Rectal smooth muscle tissue (tissue), 1 donor: Measurements from ENCODE around the gene PHACTR1.

Source experiments
- H3K27ac ChIP-seq: one replicate; pipeline ENCODE4 v1.7.0; 2013; ENCODE audit warnings: low read depth, low read length, inconsistent platforms
- H3K27me3 ChIP-seq: one replicate; pipeline ENCODE4 v1.7.0; 2013; ENCODE audit warnings: low read length; ENCODE audit not compliant: control insufficient read depth, insufficient read depth
- H3K36me3 ChIP-seq: one replicate; pipeline ENCODE4 v1.7.0; 2013; ENCODE audit warnings: low read length; ENCODE audit not compliant: control insufficient read depth, insufficient read depth
- H3K4me1 ChIP-seq: one replicate; pipeline ENCODE4 v1.7.0; 2013; ENCODE audit warnings: low read length; ENCODE audit not compliant: control insufficient read depth, insufficient read depth
- H3K4me3 ChIP-seq: one replicate; pipeline ENCODE4 v1.7.0; 2013; ENCODE audit warnings: low read length
- H3K9ac ChIP-seq: one replicate; pipeline ENCODE4 v1.7.0; 2013; ENCODE audit warnings: low read length

Gene PHACTR1

GRCh38 chr6:13331516-13332348 lies 615.2 kb downstream of the PHACTR1 start:
- Histone ChIP-seq H3K27me3 (no peaks in the 10 kb centered on the region), H3K4me1 (peaks cover 5% of the 10 kb centered on the region), H3K36me3 (no peaks in the 10 kb centered on the region), H3K4me3 (no peak overlapping the region), H3K27ac (no peak overlapping the region), H3K9ac (no peak overlapping the region)

GRCh38 chr6:13332349-13332706 lies 615.8 kb downstream of the PHACTR1 start:
- no peak overlapping the region for H3K9ac ChIP-seq
- no peaks in the 10 kb centered on the region for H3K27me3 ChIP-seq
- no peak overlapping the region for H3K4me3 ChIP-seq
- H3K4me1 ChIP-seq, result peaks cover 5% of the 10 kb centered on the region
- no peak overlapping the region for H3K27ac ChIP-seq
- no peaks in the 10 kb centered on the region for H3K36me3 ChIP-seq

DNA sequence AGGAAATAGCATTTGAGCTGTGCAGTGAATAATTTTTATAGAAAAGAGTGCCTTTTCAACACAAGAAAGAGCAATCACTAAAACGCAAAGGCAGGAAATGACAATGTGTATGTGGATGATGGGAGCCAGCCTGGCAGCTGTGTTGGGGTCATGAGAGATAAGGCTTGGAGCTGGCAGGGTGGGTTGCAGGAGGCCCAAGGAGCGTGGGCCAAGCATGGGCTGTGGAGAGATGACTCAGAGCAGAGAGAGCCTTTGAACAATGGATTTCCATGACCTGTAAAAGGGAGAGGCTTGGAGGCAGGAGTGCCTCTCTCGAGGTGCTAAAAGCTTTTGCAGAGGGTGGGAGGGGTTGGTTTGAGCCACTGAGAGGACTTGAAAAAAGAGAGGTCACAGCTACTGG lies 618.4 kb downstream of the PHACTR1 start:
- no peaks in the 10 kb centered on the region for H3K27me3 ChIP-seq
- no peaks in the 10 kb centered on the region for H3K36me3 ChIP-seq
- H3K9ac ChIP-seq, result no peak overlapping the region
- no peak overlapping the region for H3K4me3 ChIP-seq
- H3K4me1 ChIP-seq, result no peaks in the 10 kb centered on the region
- H3K27ac ChIP-seq, result no peak overlapping the region

DNA sequence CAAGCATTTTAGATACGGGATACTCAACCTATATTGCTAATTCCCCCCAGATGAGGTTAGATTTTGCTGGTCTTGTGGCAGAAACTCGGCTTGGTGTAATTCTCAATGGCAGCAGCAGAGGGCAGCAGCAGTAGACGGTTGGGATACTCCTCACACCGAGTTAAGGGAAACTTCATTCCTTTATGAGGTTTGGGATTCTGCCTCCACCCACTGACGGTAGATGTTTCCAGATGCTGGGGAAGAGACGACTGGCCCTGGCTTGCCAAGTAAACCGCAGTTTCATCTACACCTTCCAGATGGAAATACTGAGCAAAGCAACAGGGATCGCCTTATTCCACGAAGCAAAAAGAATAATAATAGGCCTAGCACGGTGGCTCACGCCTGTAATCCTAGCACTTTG lies 620.0 kb downstream of the PHACTR1 start:
- H3K27ac ChIP-seq, result no peak overlapping the region
- H3K27me3 ChIP-seq, result no peaks in the 10 kb centered on the region

DNA sequence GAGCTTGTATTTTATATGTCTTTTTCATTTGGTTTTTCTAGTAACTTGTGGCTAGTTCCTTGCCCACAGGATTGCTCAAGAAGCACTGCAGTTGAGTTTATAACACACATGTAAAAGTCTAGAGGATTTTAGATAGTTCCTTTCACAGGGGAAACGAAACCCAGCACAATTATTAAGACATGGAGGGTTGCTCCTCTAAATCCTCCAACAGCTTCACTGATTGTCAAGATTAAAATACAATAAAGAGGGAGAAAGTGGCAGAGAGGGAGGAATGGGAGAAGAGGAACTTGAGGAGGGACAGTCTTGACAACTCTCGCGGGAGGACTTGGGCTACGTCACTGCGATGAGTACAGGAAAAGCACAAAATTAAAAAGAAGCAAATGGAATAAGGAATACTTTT lies 621.5 kb downstream of the PHACTR1 start:
- Histone ChIP-seq H3K27ac (no peak overlapping the region), H3K4me3 (no peak overlapping the region), H3K4me1 (no peaks in the 10 kb centered on the region), H3K27me3 (no peaks in the 10 kb centered on the region), H3K9ac (no peak overlapping the region), H3K36me3 (no peaks in the 10 kb centered on the region)

More for the DNA sequence above, 620.0 kb downstream of the PHACTR1 start:
- Histone ChIP-seq H3K4me3 (no peak overlapping the region), H3K9ac (no peak overlapping the region), H3K36me3 (no peaks in the 10 kb centered on the region), H3K4me1 (no peaks in the 10 kb centered on the region)
